Measurements from ENCODE around the gene EGFL8. TPM values are rescaled to one million over a fixed set of nuclear protein-coding genes. Genes with fewer than 3 reads are reported as not detected.

Gene EGFL8
- total RNA-seq, result 10 to 100 TPM in 1 of 2 donors, 1 to 10 TPM in 1; 6.7 to 10.1 TPM

DNA sequence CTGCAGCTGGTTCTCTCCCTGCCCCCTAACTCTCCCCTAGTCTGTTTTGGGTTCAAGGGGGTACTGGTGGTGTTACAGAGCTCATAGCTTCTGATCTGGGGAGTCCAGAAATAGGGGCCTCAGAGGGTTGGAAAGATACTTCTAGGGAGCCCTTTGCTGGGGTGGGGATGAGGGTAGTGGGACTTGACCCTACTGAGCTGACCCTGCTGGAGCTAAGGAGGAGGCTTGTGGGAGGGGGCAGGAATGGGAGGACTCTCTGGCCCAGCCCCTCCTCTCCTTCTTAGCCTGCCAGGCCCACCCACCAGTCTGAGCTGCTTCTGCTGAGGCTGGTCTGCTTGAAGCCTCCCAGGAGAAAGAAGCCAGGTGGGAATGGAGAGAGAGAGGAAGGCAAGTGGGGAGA lies at the start of gene EGFL8:
Gene EGFL8 (plus strand): TSS at position 301 of the 400 bp plus-strand sequence. CDS start 1,571 bp downstream, outside the sequence.
- Mint-ChIP-seq H3K9me3 (no peaks in the 10 kb centered on the region), H3K27me3 (no peaks in the 10 kb centered on the region), H3K4me1 (peaks cover 9% of the 10 kb centered on the region), H3K27ac (no peak within 1 kb of the TSS), H3K4me3 (no peak within 1 kb of the TSS), H3K36me3 (ENCODE audit: low read depth) (peaks cover 24% of the 10 kb centered on the region)
- no peak for ATAC-seq (replicated peaks)

DNA sequence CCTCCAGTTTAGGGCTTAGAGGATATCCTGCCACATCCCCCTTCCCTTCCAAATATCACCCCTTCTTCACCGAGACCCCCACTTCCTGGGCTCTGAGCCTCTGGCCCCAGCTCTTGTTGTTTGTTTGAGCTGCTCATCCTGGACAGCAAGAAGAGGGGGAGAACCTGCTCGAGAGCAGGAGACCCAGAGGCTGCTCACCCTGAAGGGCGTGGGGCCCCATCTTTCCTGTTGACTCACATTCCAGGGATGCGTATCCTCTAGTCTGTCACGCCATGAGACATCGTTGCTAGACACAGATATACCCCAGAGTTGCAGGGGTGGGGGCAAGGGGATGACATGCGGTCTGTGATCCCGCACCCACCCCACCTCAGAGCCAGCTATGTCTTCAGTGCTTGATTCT lies 49.6 kb upstream of the EGFL8 start:
- Mint-ChIP-seq H3K27ac (peak overlapping the region; percentile 54), H3K4me1 (peaks cover 12% of the 10 kb centered on the region), H3K36me3 (ENCODE audit: low read depth) (peaks cover 53% of the 10 kb centered on the region), H3K9me3 (no peaks in the 10 kb centered on the region), H3K27me3 (no peaks in the 10 kb centered on the region), H3K4me3 (no peak overlapping the region)
- peak; percentile 19 for ATAC-seq (replicated peaks)

DNA sequence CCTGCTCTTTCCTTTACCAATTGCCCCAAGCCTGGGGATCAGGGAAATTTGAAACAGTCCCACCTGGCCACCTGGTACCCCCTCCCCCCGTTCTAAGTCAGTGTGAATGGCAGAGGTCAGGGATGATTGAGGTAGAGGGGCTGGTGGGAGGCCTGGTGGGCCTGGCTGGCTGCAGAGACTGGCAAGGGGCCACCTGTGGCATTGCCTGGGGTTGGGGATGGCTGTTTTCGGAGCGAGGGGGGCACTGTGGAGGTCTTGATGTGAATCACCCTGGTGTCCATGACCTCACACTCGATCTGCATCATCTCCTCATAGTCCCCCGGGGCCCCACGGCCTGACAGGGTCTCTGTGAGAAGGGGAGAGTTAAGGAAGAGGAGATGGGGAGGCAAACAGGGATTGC lies 48.8 kb upstream of the EGFL8 start:
- H3K4me1 Mint-ChIP-seq, result peaks cover 9% of the 10 kb centered on the region
- peaks cover 61% of the 10 kb centered on the region for H3K36me3 Mint-ChIP-seq (ENCODE audit: low read depth)
- no peak for ATAC-seq (replicated peaks)
- H3K27me3 Mint-ChIP-seq, result no peaks in the 10 kb centered on the region
- H3K9me3 Mint-ChIP-seq, result no peaks in the 10 kb centered on the region
- no peak overlapping the region for H3K4me3 Mint-ChIP-seq
- H3K27ac Mint-ChIP-seq, result no peak overlapping the region

DNA sequence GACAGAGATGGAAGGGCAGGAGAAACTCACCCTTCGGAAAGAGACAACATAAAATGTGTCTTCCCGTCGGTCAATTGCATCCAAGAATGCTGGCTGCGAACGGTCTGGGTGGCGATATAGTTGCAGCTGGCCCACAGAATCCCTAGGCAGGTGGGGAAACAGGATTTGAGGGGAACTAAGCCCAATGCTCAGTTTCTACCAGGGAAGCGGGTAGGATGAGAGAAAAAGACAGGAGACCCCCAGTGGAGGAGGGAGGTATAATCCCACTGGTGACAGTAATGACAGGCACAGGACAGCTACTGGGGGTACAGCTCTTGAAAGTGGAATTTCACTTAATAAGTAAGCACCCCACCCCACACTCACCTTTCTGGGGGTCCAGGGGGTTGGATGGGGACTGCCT lies 47.7 kb upstream of the EGFL8 start:
- Mint-ChIP-seq H3K27me3 (no peaks in the 10 kb centered on the region), H3K27ac (no peak overlapping the region), H3K4me1 (peaks cover 14% of the 10 kb centered on the region), H3K9me3 (no peaks in the 10 kb centered on the region), H3K4me3 (no peak overlapping the region), H3K36me3 (ENCODE audit: low read depth) (peaks cover 71% of the 10 kb centered on the region)
- ATAC-seq (replicated peaks), result no peak

DNA sequence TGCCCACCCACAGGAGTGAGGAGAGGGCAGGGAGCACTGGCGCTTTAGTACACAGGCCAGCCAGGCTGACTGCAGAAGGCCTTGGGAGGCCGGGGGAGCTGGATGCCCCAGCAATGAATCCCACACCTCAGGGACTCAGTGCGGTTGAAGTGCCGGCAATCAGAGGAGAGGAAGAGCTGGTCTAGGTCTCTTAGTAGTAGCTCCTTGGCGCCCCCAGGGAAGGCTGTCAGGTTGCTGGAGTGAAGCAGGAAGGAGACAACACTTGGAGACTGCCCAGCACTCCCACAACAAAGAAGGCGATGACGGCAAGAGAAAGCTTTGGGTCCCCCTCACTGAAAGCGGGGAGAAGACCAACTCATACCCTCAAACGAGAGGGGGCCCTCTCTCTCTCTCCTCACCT lies 46.9 kb upstream of the EGFL8 start:
- H3K9me3 Mint-ChIP-seq, result no peaks in the 10 kb centered on the region
- peaks cover 14% of the 10 kb centered on the region for H3K4me1 Mint-ChIP-seq
- ATAC-seq (replicated peaks), result no peak
- H3K27me3 Mint-ChIP-seq, result no peaks in the 10 kb centered on the region
- H3K36me3 Mint-ChIP-seq (ENCODE audit: low read depth), result peaks cover 79% of the 10 kb centered on the region
- no peak overlapping the region for H3K27ac Mint-ChIP-seq
- H3K4me3 Mint-ChIP-seq, result no peak overlapping the region

DNA sequence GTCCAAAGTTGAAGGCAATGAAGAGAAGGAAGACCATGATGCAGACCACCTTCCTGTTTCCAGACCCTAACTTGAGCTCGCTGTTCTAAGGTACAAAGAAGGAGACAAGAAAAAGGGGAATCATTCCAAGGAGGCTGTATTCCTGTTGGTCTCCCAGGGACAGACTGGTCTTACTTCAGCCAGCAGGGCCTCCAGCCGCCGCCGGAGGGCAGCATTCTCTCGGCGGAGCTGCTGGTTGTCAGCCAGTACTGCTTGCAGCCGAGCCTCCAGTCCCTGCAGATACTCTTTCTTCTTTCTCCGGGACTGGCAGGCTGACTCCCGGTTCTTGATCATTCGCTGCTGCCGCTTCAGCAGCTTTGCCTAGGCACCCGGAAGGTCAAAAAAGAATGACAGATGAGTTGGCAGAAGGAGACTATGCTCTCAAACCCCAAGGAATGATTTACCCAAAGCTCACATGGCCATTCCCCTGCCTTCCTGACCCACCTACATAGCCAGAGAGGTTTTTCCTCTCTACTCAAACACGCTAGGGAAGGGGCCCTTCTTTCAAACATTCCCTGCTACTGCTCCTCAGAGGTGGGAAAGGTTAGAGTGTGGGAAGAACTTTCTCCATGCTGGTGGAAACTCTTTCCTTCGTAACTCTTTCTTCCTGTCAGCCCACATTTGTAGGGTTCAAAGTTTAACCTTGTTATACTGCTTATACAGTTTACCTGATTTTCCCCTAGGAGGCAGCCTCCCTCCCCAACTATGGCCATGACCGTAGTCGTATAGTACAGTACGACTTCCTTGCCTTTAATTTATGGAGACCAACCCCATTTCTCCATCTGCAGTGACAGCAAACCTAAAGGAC lies 45.4 kb upstream of the EGFL8 start:
- H3K4me1 Mint-ChIP-seq, result peaks cover 15% of the 10 kb centered on the region
- peak; percentile 93 for ATAC-seq (replicated peaks)
- H3K9me3 Mint-ChIP-seq, result no peaks in the 10 kb centered on the region
- no peaks in the 10 kb centered on the region for H3K27me3 Mint-ChIP-seq
- no peak overlapping the region for H3K4me3 Mint-ChIP-seq
- no peak overlapping the region for H3K27ac Mint-ChIP-seq
- peaks cover 95% of the 10 kb centered on the region for H3K36me3 Mint-ChIP-seq (ENCODE audit: low read depth)

DNA sequence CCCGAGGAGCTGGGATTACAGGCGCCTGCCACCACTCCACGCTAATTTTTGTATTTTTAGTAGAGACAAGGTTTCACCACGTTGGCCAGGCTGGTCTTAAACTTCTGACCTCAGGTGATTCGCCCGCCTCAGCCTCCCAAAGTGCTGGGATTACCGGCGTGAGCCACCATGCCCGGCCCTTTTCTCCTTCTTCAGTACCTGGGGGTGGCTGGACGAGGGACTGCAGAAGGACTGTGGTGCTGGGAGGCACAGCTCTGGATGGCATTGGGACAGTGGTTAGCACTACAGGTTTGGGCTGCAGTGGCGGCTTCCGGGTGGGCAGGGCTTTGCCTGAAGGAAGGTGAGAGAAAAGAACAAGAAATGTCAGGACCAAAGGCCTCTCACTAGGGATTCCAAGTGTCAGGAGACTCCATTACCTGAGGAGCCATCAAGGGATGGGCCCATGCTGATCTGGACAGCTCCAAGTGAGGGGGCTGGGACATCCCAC lies 43.8 kb upstream of the EGFL8 start:
- peak overlapping the region; percentile 74 for H3K27ac Mint-ChIP-seq
- peaks cover 98% of the 10 kb centered on the region for H3K36me3 Mint-ChIP-seq (ENCODE audit: low read depth)
- H3K4me1 Mint-ChIP-seq, result peaks cover 22% of the 10 kb centered on the region
- no peaks in the 10 kb centered on the region for H3K27me3 Mint-ChIP-seq
- no peaks in the 10 kb centered on the region for H3K9me3 Mint-ChIP-seq
- no peak overlapping the region for H3K4me3 Mint-ChIP-seq
- ATAC-seq (replicated peaks), result no peak

DNA sequence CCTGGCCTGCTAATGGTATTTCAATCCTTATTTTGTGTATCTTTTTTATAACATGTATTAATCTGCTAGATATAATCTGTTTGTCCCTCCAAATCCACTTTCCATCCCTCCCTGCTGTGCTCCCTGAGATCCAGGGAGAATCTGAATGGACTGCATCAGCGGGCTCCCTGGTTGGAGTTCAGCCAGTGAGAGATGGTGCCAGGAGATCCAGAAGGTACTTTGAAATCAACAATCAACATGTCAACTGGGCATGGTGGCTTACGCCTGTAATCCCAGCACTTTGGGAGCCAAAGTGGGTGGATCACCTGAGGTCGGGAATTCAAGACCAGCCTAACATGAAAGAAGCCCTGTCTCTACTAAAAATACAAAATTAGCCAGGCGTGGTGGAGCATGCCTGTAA lies 40.7 kb upstream of the EGFL8 start:
- Mint-ChIP-seq H3K36me3 (ENCODE audit: low read depth) (peaks cover 95% of the 10 kb centered on the region), H3K27me3 (no peaks in the 10 kb centered on the region), H3K4me3 (no peak overlapping the region), H3K9me3 (no peaks in the 10 kb centered on the region), H3K27ac (peak overlapping the region; percentile 32), H3K4me1 (peaks cover 41% of the 10 kb centered on the region)
- ATAC-seq (replicated peaks), result no peak

DNA sequence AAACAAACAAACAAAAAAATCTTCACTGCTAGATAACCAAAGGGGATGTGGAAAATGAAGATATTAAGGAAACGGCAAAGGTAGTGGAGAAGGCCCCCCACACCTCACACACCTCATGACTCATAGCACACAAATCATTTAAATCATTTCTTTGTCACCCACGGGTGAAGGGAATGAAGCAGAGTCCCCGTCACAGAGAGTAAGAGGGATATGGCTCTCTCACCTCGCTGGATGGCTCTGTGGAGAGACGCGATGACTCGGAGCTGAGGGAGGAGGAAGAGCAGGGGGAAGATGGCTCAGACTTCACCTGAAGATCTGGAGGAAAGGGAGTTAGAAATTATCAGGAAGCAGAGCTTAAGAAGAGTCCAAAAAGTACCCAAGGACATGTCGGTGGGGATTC lies 37.5 kb upstream of the EGFL8 start:
- Mint-ChIP-seq H3K27me3 (no peaks in the 10 kb centered on the region), H3K9me3 (no peaks in the 10 kb centered on the region), H3K27ac (peak overlapping the region; percentile 98), H3K4me3 (peak overlapping the region; percentile 89), H3K36me3 (ENCODE audit: low read depth) (peaks cover 63% of the 10 kb centered on the region), H3K4me1 (peaks cover 27% of the 10 kb centered on the region)
- ATAC-seq (replicated peaks), result no peak

DNA sequence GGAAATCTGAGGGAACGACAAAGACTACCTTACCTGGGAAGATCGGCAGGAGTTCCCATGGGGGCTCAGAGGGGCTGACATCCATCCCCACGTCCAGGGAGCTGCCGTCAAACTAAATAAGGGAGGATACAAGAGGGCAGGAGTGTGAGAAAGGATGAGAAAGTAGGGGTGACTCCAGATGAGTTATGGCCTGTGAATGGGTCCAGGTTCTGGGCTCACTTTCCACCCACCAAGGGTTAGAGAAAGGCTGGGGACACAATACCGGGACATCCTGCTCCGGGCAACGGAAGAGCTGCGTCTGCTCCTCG lies 37.0 kb upstream of the EGFL8 start:
- no peaks in the 10 kb centered on the region for H3K9me3 Mint-ChIP-seq
- H3K4me3 Mint-ChIP-seq, result peak overlapping the region; percentile 89
- no peak for ATAC-seq (replicated peaks)
- peaks cover 27% of the 10 kb centered on the region for H3K4me1 Mint-ChIP-seq
- H3K36me3 Mint-ChIP-seq (ENCODE audit: low read depth), result peaks cover 58% of the 10 kb centered on the region
- peak overlapping the region; percentile 98 for H3K27ac Mint-ChIP-seq
- H3K27me3 Mint-ChIP-seq, result no peaks in the 10 kb centered on the region

DNA sequence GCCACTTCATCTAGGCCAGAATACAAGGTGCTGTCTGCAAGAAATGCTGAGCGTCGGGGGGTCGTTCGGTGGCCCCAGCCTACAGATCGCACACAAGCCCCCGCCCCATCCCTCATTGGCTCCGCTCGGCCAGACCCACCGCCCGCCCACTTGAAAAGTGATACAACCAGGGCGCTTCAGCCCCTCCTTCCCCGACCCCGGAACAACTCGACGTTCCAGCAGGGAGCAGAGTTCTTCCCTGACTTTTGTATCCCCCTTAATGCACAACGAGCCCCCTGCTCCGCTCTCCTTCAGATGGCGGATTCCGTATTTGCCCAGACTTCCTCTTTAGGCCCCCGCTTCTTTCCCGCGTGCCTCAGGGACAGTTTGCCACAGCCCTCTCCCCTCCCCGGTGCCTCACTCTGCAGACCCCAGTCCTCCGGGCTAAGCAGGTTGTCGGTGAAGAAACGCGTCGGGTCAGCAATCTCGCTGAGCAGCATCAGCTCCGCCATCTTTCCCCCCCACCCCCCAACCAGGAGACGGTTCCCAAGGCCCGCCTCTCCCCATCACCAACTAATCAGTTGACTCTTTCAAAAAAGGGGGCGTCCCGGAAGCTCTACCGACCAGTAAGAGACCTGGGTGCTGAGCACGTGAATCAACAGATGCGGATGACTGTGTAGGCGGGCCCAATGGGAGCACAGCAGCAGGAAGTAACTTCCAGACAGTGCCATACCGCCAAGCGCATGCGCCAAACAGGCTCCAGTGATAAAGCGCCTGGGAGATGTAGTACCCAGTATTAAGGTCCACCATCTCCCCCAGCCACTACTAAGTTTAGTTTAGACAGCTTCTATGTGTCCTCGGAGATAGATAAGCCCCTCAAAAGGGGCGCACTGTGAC lies 36.4 kb upstream of the EGFL8 start, which contains the start of gene ATF6B:
Gene ATF6B (minus strand): TSS at position 530 of the 876 bp plus-strand sequence. CDS start 39 bp downstream, at position 491.
- peak within 1 kb of the TSS; percentile 98 for H3K27ac Mint-ChIP-seq
- peak; percentile 93 for ATAC-seq (replicated peaks)
- H3K36me3 Mint-ChIP-seq (ENCODE audit: low read depth), result peaks cover 52% of the 10 kb centered on the region
- H3K4me1 Mint-ChIP-seq, result peaks cover 27% of the 10 kb centered on the region
- H3K27me3 Mint-ChIP-seq, result no peaks in the 10 kb centered on the region
- no peaks in the 10 kb centered on the region for H3K9me3 Mint-ChIP-seq
- peak within 1 kb of the TSS; percentile 89 for H3K4me3 Mint-ChIP-seq

DNA sequence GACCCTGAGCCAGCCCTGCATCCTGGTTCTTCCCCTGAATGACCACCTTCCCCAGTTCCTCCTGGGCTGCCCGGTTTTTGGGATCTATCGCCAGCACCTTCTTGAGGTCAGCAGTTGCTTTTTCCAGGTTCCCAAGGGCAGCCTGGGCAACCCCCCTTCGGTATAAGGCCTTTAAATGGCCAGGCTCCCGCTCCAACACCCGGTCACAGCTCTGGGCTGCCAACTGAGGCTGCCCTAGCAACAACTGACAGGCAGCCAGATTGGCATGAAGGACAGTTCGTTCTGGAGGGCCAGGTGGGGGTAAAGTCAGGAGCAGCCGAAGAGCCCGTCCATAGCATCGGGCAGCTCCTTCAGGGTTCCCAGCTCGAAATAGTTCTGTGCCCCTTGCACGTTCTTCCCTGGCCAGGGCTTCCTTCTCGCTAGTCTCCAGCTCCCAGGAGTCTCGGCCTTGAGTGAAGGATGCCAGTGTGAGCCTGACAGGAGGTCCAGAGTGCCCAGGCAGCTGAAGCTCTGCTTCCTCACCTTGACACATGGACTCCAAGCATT lies 35.6 kb upstream of the EGFL8 start:
- Mint-ChIP-seq H3K27me3 (peaks cover 1% of the 10 kb centered on the region), H3K4me1 (peaks cover 27% of the 10 kb centered on the region), H3K27ac (peak overlapping the region; percentile 98), H3K36me3 (ENCODE audit: low read depth) (peaks cover 43% of the 10 kb centered on the region), H3K4me3 (peak overlapping the region; percentile 89), H3K9me3 (no peaks in the 10 kb centered on the region)
- no peak for ATAC-seq (replicated peaks)

DNA sequence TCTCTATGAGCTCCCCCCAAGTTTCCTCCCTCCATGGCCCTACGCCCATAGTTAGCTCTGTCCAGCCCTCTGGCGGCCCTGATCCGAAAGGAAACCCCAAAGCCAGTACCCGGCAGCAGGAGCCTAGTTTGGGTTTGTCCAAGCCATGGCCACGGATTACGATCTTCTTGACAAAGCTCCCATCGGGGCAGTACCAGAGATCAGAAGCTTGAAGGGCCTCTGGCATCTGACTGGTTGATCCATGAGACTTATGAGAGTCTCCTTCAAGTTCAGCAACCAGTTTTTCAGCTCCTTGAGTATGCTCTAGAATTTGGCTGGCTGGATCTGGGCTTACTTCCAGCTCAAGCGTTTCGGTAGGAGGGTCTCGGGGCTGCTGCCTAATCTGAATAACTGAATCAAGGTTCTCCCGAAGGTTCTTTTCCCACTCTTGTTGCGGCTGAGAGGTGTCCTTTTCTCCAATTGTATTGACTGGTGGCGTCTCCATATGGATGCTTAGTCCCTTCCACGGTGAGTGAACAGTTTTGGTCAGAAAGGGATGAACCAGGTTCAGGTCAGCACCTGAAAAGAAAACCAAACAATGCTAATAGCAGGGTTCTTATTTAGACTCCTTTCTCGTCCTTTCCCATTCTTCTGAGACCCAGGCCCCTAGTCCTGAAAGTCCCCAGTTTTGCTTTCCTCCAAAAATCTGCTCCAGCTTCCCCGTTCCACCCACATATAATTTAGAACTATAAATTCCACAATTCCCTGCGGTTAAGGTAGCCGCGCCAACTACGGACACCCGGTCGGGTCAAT lies 34.9 kb upstream of the EGFL8 start:
- peaks cover 21% of the 10 kb centered on the region for H3K4me1 Mint-ChIP-seq
- peak overlapping the region; percentile 98 for H3K27ac Mint-ChIP-seq
- H3K27me3 Mint-ChIP-seq, result peaks cover 3% of the 10 kb centered on the region
- H3K36me3 Mint-ChIP-seq (ENCODE audit: low read depth), result peaks cover 37% of the 10 kb centered on the region
- peak overlapping the region; percentile 89 for H3K4me3 Mint-ChIP-seq
- H3K9me3 Mint-ChIP-seq, result no peaks in the 10 kb centered on the region
- ATAC-seq (replicated peaks), result no peak
